A549 (cell line): ENCODE results near the gene RCHY1.
"Not testable (repeated sequence)": the region's sequence is repeated elsewhere in the genome, so short reads cannot be mapped to it uniquely, and the experiment has no call there.

ENCODE experiments used
- CEBPB ChIP-seq, 2 experiments: fragments of >200 bp in 1 of 2; sonication (Bioruptor Twin) in 1 of 2; formaldehyde crosslinking in 1 of 2; IDR thresholded peaks; 2 replicates each; pipeline ENCODE4 v1.6.1; 2012 to 2016
- EHMT2 ChIP-seq: fragments of 200-600 bp; sonication (generic); IDR thresholded peaks from 2 replicates; pipeline ENCODE4 v1.6.1; 2016; ENCODE audit warnings: antibody characterized with exemption, low read depth, mild to moderate bottlenecking, moderate library complexity
- EP300 ChIP-seq, 2 experiments: fragments of >200 bp; sonication (Bioruptor Twin); formaldehyde crosslinking; IDR thresholded peaks; 2 replicates in 1 of 2; 3 replicates in 1 of 2; pipeline ENCODE4 v1.6.1; 2016 to 2017
- FOSB ChIP-seq: fragments of 250-450 bp; sonication (Bioruptor Pico); IDR thresholded peaks from 2 replicates; pipeline ENCODE4 v1.5.0; 2020; ENCODE audit warnings: mild to moderate bottlenecking, moderate library complexity
- FOSL2 ChIP-seq, 2 experiments: fragments of 450-650 bp in 1 of 2; fragments of >200 bp in 1 of 2; sonication (Bioruptor Twin) in 1 of 2; formaldehyde crosslinking; IDR thresholded peaks; 2 replicates each; pipeline versions ENCODE4 v1.5.0 to v1.6.1; 2016 to 2020; ENCODE audit warnings: mild to moderate bottlenecking in 1 of 2, moderate library complexity in 1 of 2
- KDM1A ChIP-seq: fragments of 200-600 bp; sonication (generic); IDR thresholded peaks from 2 replicates; pipeline ENCODE4 v1.6.1; 2016; ENCODE audit warnings: low read depth, mild to moderate bottlenecking
- POLR2A ChIP-seq: IDR thresholded peaks from 2 replicates; pipeline ENCODE4 v1.6.1; 2012; ENCODE audit warnings: mild to moderate bottlenecking, low read length
- RAD21 ChIP-seq, 2 experiments: fragments of >200 bp in 1 of 2; sonication (Bioruptor Twin) in 1 of 2; formaldehyde crosslinking in 1 of 2; IDR thresholded peaks in 1 of 2; conservative IDR thresholded peaks in 1 of 2; 2 replicates in 1 of 2; 3 replicates in 1 of 2; pipeline ENCODE4 v1.6.1; 2012 to 2018; ENCODE audit warnings: inconsistent platforms in 1 of 2
- TF ChIP-seq, protein P1 (sequence below): fragments of >200 bp; sonication (Bioruptor Twin); formaldehyde crosslinking; IDR thresholded peaks from 3 replicates; pipeline ENCODE4 v1.5.1; 2016
- TF ChIP-seq, protein P2 (sequence below): IDR thresholded peaks from 2 replicates; pipeline ENCODE4 v1.6.1; 2012; ENCODE audit warnings: low read depth, borderline replicate concordance
- TF ChIP-seq, protein P3 (sequence below): fragments of 450-650 bp; IDR thresholded peaks from 2 replicates; pipeline ENCODE4 v1.6.1; 2014; ENCODE audit warnings: antibody characterized with exemption

DNA sequence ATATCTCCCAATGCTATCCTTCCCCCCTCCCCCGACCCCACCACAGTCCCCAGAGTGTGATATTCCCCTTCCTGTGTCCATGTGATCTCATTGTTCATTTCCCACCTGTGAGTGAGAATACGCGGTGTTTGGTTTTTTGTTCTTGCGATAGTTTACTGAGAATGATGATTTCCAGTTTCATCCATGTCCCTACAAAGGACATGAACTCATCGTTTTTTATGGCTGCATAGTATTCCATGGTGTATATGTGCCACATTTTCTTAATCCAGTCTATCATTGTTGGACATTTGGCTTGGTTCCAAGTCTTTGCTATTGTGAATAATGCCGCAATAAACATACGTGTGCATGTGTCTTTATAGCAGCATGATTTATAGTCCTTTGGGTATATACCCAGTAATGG, 5.2 kb upstream of the RCHY1 start:
- TF ChIP-seq FOSL2 (IDR thresholded peaks at IDR 0.05); FOSL2 (CRISPR knock-in tag; IDR thresholded peaks at IDR 0.05); RAD21 (conservative IDR thresholded peaks at IDR 0.05 in 1 of 2, IDR thresholded peaks at IDR 0.05 in 1 of 2); POLR2A; EP300 (IDR thresholded peaks at IDR 0.05); EHMT2; FOSB (CRISPR knock-in tag); KDM1A; CEBPB (IDR thresholded peaks at IDR 0.05): not testable (repeated sequence)
- TF ChIP-seq, protein P1, sequence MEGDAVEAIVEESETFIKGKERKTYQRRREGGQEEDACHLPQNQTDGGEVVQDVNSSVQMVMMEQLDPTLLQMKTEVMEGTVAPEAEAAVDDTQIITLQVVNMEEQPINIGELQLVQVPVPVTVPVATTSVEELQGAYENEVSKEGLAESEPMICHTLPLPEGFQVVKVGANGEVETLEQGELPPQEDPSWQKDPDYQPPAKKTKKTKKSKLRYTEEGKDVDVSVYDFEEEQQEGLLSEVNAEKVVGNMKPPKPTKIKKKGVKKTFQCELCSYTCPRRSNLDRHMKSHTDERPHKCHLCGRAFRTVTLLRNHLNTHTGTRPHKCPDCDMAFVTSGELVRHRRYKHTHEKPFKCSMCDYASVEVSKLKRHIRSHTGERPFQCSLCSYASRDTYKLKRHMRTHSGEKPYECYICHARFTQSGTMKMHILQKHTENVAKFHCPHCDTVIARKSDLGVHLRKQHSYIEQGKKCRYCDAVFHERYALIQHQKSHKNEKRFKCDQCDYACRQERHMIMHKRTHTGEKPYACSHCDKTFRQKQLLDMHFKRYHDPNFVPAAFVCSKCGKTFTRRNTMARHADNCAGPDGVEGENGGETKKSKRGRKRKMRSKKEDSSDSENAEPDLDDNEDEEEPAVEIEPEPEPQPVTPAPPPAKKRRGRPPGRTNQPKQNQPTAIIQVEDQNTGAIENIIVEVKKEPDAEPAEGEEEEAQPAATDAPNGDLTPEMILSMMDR, result not testable (repeated sequence)
- TF ChIP-seq, protein P2, sequence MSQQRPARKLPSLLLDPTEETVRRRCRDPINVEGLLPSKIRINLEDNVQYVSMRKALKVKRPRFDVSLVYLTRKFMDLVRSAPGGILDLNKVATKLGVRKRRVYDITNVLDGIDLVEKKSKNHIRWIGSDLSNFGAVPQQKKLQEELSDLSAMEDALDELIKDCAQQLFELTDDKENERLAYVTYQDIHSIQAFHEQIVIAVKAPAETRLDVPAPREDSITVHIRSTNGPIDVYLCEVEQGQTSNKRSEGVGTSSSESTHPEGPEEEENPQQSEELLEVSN, result not testable (repeated sequence)
- TF ChIP-seq, protein P3, sequence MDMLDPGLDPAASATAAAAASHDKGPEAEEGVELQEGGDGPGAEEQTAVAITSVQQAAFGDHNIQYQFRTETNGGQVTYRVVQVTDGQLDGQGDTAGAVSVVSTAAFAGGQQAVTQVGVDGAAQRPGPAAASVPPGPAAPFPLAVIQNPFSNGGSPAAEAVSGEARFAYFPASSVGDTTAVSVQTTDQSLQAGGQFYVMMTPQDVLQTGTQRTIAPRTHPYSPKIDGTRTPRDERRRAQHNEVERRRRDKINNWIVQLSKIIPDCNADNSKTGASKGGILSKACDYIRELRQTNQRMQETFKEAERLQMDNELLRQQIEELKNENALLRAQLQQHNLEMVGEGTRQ, result not testable (repeated sequence)
